RPMI7951 (cell line): ENCODE results near the gene RHO. TPM values are rescaled to one million over a fixed set of nuclear protein-coding genes. Genes with fewer than 3 reads are reported as not detected.

Experiments used
- DNase-seq: peaks from one replicate; pipeline ENCODE4 v3.0.0-alpha.2; 2012; ENCODE audit warnings: low read depth
- total RNA-seq: library from RNA; depleted of rRNA; stranded (reverse); fragments of >200 nt; shearing (Covaris generic); gene quantifications from 2 replicates; pipeline ENCODE4 v1.2.3, GENCODE V29; 2014

RHO gene
- total RNA-seq, 1 experiment from 2014 or later = not detected

- no peak for DNase-seq
Measured at GRCh38 chr3:129519896-129520715, 8.3 kb upstream of the RHO start.

- DNase-seq = no peak
Measured at GRCh38 chr3:129520960-129521359, 7.5 kb upstream of the RHO start.

DNA sequence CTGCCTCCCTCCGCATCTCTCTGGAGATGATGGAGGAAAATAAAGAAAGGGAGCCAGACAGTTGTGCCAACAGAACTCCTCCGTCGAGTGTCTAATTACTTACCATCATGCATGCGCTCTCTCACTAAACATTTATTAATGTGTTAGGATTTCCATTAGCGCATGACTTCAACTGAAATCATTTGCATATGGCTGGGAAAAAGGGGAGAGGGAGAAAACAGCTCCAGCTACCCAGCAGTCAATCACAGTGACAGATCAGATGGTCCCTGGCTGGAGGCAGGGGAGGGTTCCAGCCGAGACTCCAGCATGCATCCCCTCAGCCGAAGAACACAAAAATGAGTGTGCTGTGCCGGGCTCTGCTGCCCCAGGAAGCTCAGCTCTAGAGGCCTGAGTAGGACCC lies 6.8 kb upstream of the RHO start:
- DNase-seq = no peak

DNA sequence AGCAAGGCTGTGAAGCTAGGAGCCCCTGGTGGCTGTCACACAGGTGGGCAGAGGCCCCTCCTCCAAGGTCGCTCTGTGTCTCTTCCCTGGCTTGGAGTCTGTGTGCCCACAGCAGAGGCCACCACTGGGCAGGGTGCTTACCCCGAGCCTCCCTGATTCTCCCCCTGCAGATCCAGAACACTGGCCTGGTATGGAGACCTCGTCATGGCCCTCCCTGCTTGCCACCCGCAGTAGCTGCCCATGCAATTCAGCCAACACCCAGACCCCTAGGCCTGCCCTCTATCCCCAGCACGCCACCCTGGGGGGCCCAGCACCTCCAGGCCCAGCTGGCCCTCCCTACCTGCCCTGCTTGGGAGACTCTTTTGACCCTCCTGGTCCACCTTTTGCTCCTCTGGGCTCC lies 5.5 kb upstream of the RHO start:
- no peak for DNase-seq

DNA sequence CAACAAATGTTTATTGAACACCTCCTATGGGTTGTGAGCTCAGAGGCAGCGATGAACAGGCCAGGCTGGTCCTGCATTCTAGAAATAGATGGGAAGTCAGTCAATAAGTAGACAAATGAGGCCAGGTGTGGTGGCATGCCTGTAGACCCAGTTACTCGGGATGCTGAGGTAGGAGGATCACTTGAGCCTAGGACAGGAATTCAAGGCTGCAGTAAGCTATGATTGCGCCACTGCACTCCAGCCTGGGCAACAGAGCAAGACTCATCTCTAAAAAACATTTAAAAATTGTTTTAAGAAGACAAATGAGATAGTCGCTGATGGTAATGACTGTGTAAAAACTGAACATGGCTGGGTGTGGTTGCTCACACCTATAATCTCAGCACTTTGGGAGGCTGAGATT lies 4.4 kb upstream of the RHO start:
- DNase-seq = no peak

- peak; percentile 41 for DNase-seq
Measured at GRCh38 chr3:129525341-129525968, 3.0 kb upstream of the RHO start.

- no peak for DNase-seq
Measured at GRCh38 chr3:129526121-129526900, 2.1 kb upstream of the RHO start.

GRCh38 chr3:129527262-129527661 lies 1.2 kb upstream of the RHO start:
- DNase-seq = no peak

- DNase-seq = no peak
Measured at GRCh38 chr3:129529436-129530210, 1.2 kb downstream of the RHO start.

DNA sequence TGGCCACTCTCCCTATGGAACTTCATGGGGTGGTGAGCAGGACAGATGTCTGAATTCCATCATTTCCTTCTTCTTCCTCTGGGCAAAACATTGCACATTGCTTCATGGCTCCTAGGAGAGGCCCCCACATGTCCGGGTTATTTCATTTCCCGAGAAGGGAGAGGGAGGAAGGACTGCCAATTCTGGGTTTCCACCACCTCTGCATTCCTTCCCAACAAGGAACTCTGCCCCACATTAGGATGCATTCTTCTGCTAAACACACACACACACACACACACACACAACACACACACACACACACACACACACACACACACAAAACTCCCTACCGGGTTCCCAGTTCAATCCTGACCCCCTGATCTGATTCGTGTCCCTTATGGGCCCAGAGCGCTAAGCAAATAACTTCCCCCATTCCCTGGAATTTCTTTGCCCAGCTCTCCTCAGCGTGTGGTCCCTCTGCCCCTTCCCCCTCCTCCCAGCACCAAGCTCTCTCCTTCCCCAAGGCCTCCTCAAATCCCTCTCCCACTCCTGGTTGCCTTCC lies 1.9 kb downstream of the RHO start:
- DNase-seq = peak; percentile 17

DNA sequence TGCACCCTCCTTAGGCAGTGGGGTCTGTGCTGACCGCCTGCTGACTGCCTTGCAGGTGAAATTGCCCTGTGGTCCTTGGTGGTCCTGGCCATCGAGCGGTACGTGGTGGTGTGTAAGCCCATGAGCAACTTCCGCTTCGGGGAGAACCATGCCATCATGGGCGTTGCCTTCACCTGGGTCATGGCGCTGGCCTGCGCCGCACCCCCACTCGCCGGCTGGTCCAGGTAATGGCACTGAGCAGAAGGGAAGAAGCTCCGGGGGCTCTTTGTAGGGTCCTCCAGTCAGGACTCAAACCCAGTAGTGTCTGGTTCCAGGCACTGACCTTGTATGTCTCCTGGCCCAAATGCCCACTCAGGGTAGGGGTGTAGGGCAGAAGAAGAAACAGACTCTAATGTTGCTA lies 2.4 kb downstream of the RHO start:
- DNase-seq = no peak

DNA sequence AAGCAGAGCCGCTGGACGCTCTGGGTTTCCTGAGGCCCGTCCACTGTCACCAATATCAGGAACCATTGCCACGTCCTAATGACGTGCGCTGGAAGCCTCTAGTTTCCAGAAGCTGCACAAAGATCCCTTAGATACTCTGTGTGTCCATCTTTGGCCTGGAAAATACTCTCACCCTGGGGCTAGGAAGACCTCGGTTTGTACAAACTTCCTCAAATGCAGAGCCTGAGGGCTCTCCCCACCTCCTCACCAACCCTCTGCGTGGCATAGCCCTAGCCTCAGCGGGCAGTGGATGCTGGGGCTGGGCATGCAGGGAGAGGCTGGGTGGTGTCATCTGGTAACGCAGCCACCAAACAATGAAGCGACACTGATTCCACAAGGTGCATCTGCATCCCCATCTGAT lies 3.3 kb downstream of the RHO start:
- DNase-seq = no peak

DNA sequence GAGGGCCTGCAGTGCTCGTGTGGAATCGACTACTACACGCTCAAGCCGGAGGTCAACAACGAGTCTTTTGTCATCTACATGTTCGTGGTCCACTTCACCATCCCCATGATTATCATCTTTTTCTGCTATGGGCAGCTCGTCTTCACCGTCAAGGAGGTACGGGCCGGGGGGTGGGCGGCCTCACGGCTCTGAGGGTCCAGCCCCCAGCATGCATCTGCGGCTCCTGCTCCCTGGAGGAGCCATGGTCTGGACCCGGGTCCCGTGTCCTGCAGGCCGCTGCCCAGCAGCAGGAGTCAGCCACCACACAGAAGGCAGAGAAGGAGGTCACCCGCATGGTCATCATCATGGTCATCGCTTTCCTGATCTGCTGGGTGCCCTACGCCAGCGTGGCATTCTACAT lies 3.8 kb downstream of the RHO start:
- no peak for DNase-seq

GRCh38 chr3:129533406-129533805 lies 5.0 kb downstream of the RHO start:
- DNase-seq = no peak

DNA sequence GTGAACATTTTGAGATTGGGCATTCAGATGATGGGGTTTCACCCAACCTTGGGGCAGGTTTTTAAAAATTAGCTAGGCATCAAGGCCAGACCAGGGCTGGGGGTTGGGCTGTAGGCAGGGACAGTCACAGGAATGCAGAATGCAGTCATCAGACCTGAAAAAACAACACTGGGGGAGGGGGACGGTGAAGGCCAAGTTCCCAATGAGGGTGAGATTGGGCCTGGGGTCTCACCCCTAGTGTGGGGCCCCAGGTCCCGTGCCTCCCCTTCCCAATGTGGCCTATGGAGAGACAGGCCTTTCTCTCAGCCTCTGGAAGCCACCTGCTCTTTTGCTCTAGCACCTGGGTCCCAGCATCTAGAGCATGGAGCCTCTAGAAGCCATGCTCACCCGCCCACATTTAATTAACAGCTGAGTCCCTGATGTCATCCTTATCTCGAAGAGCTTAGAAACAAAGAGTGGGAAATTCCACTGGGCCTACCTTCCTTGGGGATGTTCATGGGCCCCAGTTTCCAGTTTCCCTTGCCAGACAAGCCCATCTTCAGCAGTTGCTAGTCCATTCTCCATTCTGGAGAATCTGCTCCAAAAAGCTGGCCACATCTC lies 6.1 kb downstream of the RHO start:
- DNase-seq = no peak

DNA sequence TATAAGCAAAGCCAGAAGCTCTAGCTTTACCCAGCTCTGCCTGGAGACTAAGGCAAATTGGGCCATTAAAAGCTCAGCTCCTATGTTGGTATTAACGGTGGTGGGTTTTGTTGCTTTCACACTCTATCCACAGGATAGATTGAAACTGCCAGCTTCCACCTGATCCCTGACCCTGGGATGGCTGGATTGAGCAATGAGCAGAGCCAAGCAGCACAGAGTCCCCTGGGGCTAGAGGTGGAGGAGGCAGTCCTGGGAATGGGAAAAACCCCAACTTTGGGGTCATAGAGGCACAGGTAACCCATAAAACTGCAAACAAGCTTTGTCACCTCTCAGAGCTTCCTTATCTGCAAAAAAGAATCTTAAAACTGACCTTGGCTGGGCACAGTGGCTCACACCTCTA lies 6.6 kb downstream of the RHO start:
- DNase-seq = no peak

DNA sequence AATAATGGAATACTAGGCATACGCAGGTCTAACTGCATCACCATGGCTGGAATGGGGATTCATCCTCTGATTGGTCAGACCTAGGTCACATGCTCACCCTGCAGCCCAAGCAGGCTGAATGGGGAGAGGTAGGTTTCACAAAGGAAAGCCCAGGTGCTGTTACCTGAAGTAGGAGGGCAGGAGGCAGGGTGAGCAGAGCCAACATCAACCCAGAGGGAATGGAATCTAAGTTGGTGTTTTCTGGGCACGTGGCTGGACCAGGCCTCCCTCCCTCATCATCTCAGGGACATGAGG lies 7.9 kb downstream of the RHO start:
- no peak for DNase-seq

- DNase-seq = no peak
Measured at GRCh38 chr3:129536804-129537203, 8.4 kb downstream of the RHO start.

DNA sequence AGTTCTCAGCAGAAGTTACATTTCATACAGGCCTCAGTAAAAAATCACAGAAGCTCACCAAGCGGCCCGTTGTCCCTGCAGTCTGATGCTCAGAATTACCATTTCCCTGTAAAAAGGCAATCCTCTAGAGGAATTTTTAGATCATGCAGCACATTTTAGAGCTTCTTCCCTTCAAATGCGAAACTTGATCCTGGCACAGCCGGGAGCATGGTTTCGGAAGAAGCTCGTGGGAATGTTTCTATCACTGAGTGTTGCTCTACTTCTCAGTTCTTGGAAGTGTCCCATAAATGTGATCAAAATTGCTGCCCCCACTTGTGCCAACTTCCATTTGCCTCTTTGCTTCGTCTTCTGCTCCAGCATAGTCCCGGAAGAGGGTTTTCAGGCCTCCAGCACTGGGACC lies 10.8 kb downstream of the RHO start:
- no peak for DNase-seq

GRCh38 chr3:129540776-129541516 lies 12.5 kb downstream of the RHO start:
- no peak for DNase-seq

- DNase-seq = no peak
Measured at GRCh38 chr3:129542747-129543146, 14.3 kb downstream of the RHO start.
